ENCODE measurements around the gene WDHD1.
"Not testable (repeated sequence)": the region's sequence is repeated elsewhere in the genome, so short reads cannot be mapped to it uniquely, and the experiment has no call there.

The WDHD1 gene

GRCh38 chr14:54899573-54899972 is 127.3 kb downstream of the WDHD1 start:
- no peak for DNase-seq
- Mint-ChIP-seq H3K9me3 (no peaks in the 10 kb centered on the region), H3K4me1 (peaks cover 10% of the 10 kb centered on the region), H3K4me3 (no peak overlapping the region), H3K27me3 (ENCODE audit: low read depth, poor library complexity) (peaks cover 43% of the 10 kb centered on the region), H3K36me3 (ENCODE audit: low read depth) (no peaks in the 10 kb centered on the region), H3K27ac (no peak overlapping the region)
- TF ChIP-seq CTCF (IDR thresholded peaks at IDR 0.05) = no peak

DNA sequence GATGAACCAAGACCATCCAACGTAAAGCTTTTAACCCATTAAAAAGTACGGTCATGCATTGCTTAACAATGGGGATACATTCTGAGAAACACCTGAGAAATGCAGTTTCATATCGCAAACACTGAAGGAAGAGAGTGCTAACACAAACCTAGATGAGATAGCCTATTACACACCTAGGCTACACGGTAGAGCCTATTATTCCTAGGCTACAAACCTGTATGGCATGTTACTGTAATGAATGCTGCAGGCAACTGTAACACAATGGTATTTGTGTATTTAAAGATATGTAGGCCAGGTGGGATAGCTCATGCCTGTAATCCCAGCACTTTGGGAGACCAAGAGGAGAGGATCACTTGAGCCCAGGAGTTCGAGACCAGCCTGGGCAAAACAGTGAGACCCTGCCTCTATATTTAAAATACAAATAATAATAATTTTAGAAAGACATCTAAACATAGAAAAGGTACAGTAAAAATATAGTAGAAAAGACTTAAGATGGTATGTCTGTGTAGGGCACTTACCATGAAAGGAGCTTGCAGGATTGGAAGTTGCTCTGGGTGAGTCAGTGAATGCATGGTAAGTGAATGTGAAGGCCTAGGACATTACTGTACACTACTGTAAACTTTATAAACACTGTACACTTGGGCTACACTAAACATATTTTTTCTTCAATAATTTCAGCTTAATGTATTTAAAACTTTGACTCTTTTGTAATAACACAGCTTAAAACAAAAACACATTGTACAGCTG is 128.9 kb downstream of the WDHD1 start:
- H3K27ac Mint-ChIP-seq = not testable (repeated sequence)

DNA sequence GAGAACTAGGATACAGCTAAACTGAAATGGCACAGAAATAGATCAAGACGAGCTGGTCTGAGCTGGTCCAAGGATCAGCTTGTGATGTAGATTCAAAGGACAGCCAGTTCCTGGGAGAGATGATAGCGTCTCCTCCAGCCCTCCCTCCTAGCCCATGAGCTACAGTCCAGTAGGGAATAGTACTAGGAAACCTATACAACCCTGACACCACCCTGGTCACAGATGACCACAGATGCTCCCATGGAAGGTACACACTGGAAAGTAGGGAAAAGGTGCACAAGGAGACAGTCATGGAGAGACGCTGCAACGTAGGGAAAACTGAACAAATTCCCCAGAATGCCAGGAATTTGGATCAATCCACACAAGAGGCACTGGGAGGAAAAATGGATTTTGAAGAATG is 131.2 kb downstream of the WDHD1 start:
- no peaks in the 10 kb centered on the region for H3K36me3 Mint-ChIP-seq (ENCODE audit: low read depth)
- no peaks in the 10 kb centered on the region for H3K9me3 Mint-ChIP-seq
- H3K27me3 Mint-ChIP-seq (ENCODE audit: low read depth, poor library complexity) = peaks cover 20% of the 10 kb centered on the region
- no peak overlapping the region for H3K4me3 Mint-ChIP-seq
- no peak for DNase-seq
- peaks cover 4% of the 10 kb centered on the region for H3K4me1 Mint-ChIP-seq
- no peak overlapping the region for H3K27ac Mint-ChIP-seq
- TF ChIP-seq CTCF (IDR thresholded peaks at IDR 0.05) = no peak

More for the DNA sequence above, 128.9 kb downstream of the WDHD1 start:
- not testable (repeated sequence) for H3K36me3 Mint-ChIP-seq (ENCODE audit: low read depth); H3K9me3 Mint-ChIP-seq; DNase-seq; H3K4me3 Mint-ChIP-seq
- H3K4me1 Mint-ChIP-seq = peaks cover 10% of the 10 kb centered on the region
- peaks cover 34% of the 10 kb centered on the region for H3K27me3 Mint-ChIP-seq (ENCODE audit: low read depth, poor library complexity)

GRCh38 chr14:54894995-54895394 is 131.9 kb downstream of the WDHD1 start:
- no peaks in the 10 kb centered on the region for H3K4me1 Mint-ChIP-seq
- H3K27me3 Mint-ChIP-seq (ENCODE audit: low read depth, poor library complexity) = peaks cover 14% of the 10 kb centered on the region
- no peaks in the 10 kb centered on the region for H3K36me3 Mint-ChIP-seq (ENCODE audit: low read depth)

GRCh38 chr14:54893151-54893760 is 133.6 kb downstream of the WDHD1 start:
- DNase-seq = peak; percentile 12
- peaks cover 8% of the 10 kb centered on the region for H3K4me1 Mint-ChIP-seq
- no peaks in the 10 kb centered on the region for H3K36me3 Mint-ChIP-seq (ENCODE audit: low read depth)
- H3K27ac Mint-ChIP-seq = no peak overlapping the region
- no peak overlapping the region for H3K4me3 Mint-ChIP-seq
- no peaks in the 10 kb centered on the region for H3K9me3 Mint-ChIP-seq
- TF ChIP-seq CTCF (IDR thresholded peaks at IDR 0.05) = peak; percentile 70
- H3K27me3 Mint-ChIP-seq (ENCODE audit: low read depth, poor library complexity) = peaks cover 4% of the 10 kb centered on the region

More at GRCh38 chr14:54894995-54895394, 131.9 kb downstream of the WDHD1 start:
- no peak for TF ChIP-seq CTCF (IDR thresholded peaks at IDR 0.05)
- H3K27ac Mint-ChIP-seq = no peak overlapping the region
- no peak for DNase-seq
- no peak overlapping the region for H3K4me3 Mint-ChIP-seq
- H3K9me3 Mint-ChIP-seq = no peaks in the 10 kb centered on the region

DNA sequence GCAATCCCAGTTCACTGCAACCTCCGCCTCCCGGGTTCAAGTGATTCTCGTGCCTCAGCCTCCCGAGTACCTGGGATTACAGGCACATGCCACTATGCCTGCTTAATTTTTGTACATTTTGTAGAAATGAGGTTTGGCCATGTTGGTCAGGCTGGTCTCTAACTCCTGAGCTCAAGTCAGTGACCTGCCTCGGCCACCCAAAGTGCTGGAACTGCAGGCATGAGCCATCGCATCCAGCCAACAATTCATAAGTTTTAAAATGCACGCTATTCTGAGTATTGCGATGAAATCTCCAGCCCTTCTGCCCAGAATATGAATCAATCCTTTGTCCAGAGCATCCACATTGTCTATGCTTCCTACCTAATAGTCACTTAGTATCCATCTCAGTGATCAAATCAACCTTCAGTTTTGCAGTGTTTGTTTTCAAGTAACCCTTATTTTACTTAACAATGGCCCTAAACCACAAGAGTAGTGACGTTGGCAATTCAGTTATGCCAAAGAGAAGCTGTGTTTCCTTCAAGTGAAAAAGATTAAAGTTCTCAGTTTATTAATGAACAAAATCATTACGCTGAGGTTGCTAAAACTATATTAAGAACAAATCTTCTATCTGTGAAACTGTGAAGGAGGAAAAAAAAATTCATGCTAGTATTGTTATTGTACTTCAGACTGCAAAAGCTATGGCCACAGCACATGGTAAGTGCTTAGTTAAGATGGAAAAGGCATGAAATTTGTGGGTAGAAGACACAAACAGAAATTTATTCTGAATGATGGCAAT is 135.2 kb downstream of the WDHD1 start:
- Mint-ChIP-seq H3K4me3 (no peak overlapping the region), H3K27ac (no peak overlapping the region), H3K27me3 (ENCODE audit: low read depth, poor library complexity) (peaks cover 4% of the 10 kb centered on the region), H3K4me1 (peaks cover 12% of the 10 kb centered on the region), H3K9me3 (no peaks in the 10 kb centered on the region), H3K36me3 (ENCODE audit: low read depth) (no peaks in the 10 kb centered on the region)
- no peak for TF ChIP-seq CTCF (IDR thresholded peaks at IDR 0.05)
- no peak for DNase-seq

Data from nephron progenitor cell (in vitro differentiated cells).